ENCODE measurements around the gene CHST3.
"Not testable (repeated sequence)": the region's sequence is repeated elsewhere in the genome, so short reads cannot be mapped to it uniquely, and the experiment has no call there.

CHST3 gene

DNA sequence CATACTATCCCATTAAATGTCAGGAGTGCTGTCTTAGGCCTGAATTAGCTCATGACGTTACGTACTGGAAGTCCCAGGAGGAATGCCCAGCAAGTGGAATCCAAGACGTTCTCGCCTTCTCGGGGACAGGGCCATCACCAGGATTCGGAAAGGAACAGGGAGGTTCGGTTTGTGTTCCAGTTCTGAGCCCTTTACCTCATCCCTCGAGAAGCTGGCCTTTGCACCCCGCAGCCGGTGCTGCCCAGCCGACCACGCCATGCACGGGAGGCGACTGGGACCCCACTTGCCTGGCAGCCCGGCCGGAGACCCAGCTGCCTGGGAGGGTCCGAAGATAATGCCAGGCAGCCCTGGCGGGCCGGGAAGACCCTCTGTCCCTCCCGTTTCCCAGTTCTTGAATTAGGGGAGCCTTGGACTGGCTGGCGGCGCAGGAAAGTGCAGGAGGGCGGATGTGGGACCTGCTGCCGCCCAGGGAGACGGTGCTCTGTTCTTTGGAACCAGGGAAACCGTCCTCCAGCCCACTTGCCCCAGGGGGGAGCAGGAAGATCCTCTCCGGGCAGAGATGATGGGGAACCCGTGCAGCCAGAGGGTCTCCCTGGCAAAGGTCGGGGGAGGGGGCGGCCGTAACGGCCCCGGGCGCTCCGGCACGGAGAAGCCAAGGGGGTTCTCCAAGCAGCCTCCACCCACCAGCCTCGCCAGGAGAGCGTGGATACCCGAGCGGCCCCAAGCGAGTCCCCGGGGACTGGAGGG is 671 bp upstream of the CHST3 start:
- DNase-seq (ENCODE audit: low read depth) = no peak
- TF ChIP-seq, protein P1, sequence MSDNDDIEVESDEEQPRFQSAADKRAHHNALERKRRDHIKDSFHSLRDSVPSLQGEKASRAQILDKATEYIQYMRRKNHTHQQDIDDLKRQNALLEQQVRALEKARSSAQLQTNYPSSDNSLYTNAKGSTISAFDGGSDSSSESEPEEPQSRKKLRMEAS (IDR thresholded peaks at IDR 0.05; ENCODE audit: low read depth, low read length) = no peak
- TF ChIP-seq MYC (IDR thresholded peaks at IDR 0.05; ENCODE audit: low read depth, low read length) (no peak), POLR2A (IDR thresholded peaks at IDR 0.05; ENCODE audit: extremely low read depth, insufficient read length) (no peak)
- TF ChIP-seq, protein P2, sequence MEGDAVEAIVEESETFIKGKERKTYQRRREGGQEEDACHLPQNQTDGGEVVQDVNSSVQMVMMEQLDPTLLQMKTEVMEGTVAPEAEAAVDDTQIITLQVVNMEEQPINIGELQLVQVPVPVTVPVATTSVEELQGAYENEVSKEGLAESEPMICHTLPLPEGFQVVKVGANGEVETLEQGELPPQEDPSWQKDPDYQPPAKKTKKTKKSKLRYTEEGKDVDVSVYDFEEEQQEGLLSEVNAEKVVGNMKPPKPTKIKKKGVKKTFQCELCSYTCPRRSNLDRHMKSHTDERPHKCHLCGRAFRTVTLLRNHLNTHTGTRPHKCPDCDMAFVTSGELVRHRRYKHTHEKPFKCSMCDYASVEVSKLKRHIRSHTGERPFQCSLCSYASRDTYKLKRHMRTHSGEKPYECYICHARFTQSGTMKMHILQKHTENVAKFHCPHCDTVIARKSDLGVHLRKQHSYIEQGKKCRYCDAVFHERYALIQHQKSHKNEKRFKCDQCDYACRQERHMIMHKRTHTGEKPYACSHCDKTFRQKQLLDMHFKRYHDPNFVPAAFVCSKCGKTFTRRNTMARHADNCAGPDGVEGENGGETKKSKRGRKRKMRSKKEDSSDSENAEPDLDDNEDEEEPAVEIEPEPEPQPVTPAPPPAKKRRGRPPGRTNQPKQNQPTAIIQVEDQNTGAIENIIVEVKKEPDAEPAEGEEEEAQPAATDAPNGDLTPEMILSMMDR (IDR thresholded peaks at IDR 0.05; ENCODE audit: low read depth, low read length) = no peak
- no peak overlapping the region for H3K4me3 ChIP-seq (ENCODE audit: low read depth, low read length)

GRCh38 chr10:71964743-71965515 is 734 bp downstream of the CHST3 start:
- no peak for DNase-seq (ENCODE audit: low read depth)
- H3K4me3 ChIP-seq (ENCODE audit: low read depth, low read length) = no peak overlapping the region
- TF ChIP-seq MYC (IDR thresholded peaks at IDR 0.05; ENCODE audit: low read depth, low read length) (no peak), POLR2A (IDR thresholded peaks at IDR 0.05; ENCODE audit: extremely low read depth, insufficient read length) (no peak)
- TF ChIP-seq, protein P1 (IDR thresholded peaks at IDR 0.05; ENCODE audit: low read depth, low read length) = no peak
- TF ChIP-seq, protein P2 (IDR thresholded peaks at IDR 0.05; ENCODE audit: low read depth, low read length) = no peak

DNA sequence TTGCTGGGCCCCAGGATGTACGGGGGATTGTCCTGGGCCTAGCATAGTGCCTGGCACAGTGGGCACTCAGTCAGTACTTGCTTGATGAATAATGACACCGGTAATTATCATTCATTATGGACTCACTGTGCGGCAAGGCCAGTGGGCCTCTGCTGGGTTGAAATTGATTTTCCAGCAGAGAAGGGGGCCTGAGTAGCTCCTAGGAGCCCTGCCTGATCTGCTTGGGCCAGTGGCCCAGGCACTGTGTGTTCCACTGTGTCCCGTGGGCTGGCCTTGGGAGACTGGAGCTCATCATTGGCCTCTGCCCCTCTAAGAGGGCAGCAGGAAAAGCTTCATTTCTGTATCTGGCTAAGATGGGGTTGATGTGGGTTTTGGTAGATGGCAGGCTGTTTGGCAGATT is 1.4 kb downstream of the CHST3 start:
- no peak overlapping the region for H3K4me3 ChIP-seq (ENCODE audit: low read depth, low read length)
- no peak for DNase-seq (ENCODE audit: low read depth)
- TF ChIP-seq, protein P2 (IDR thresholded peaks at IDR 0.05; ENCODE audit: low read depth, low read length) = no peak
- TF ChIP-seq MYC (IDR thresholded peaks at IDR 0.05; ENCODE audit: low read depth, low read length) (no peak), POLR2A (IDR thresholded peaks at IDR 0.05; ENCODE audit: extremely low read depth, insufficient read length) (no peak)
- TF ChIP-seq, protein P1 (IDR thresholded peaks at IDR 0.05; ENCODE audit: low read depth, low read length) = no peak

DNA sequence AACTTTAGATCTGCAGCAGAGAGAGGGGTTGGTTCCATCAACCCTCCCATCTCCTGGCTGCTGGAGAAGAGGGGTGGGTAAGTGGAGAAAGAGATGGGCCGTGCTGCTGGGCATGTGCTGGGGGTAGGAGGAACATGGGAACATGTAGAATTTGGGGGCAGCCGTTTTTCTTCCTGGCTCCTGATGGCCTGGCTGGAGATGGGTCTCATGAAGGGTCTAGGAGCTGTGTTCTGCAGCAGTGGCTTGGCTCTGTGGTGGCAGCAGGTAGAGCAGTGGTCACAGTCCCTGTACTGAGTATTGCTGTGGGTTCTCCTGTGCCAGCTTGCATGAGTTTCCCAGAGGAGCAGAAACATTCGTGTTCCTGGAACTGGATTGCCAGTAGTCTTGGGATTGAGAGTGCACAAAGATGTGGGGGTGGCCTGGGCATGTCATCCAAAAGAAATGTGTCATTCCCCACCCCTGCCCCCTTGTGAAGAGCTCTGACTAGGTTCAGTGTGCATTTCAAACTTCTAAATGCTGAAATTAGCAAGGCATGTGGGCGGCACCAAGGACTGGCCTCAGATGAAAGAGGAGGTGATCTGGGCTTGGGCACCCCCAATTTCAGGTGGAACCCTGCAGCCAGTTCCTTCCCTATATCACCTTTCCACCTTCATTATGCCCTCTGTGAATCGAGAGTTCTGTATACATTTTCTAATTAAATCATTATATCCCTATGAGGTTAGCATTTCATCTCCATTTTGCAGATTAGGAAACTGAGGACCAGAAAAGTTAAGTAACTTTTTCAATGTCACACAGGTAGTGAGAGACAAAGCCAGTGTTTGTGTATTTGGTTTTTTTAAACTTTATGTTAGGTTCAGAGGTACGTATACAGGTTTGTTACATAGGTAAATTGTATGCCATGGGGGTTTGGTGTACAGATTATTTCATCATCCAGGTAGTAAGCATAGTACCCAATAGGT is 2.1 kb downstream of the CHST3 start:
- H3K4me3 ChIP-seq (ENCODE audit: low read depth, low read length) = no peak overlapping the region
- no peak for DNase-seq (ENCODE audit: low read depth)
- TF ChIP-seq, protein P2 (IDR thresholded peaks at IDR 0.05; ENCODE audit: low read depth, low read length) = no peak
- TF ChIP-seq, protein P1 (IDR thresholded peaks at IDR 0.05; ENCODE audit: low read depth, low read length) = no peak

DNA sequence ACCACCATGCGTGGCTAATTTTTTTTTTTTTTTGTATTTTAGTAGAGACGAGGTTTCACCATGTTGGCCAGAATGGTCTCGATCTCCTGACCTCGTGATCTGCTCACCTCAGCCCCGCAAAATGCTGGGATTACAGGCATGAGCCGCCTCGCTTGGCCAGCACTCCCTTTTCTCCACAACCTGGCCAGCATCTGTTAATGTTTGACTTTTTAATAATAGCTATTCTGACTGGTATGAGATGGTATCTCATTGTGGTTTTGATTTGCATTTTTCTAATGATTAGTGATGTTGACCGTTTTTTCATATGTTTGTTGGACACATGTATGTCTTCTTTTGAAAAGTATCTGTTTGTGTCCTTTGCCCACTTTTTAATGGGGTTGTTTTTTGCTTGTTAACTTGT is 3.8 kb downstream of the CHST3 start:
- not testable (repeated sequence) for DNase-seq (ENCODE audit: low read depth); H3K4me3 ChIP-seq (ENCODE audit: low read depth, low read length)

All from NB4 (cell line).